Thyroid gland (tissue), 4 donors: Measurements from ENCODE around the gene CHCT1. TPM values are rescaled to one million over a fixed set of nuclear protein-coding genes. Genes with fewer than 3 reads are reported as not detected.

Source experiments
- DNase-seq, 2 donors: peaks; one replicate each; pipeline ENCODE4 v3.0.0-alpha.2; 2019
- H3K27ac ChIP-seq, 3 donors: fragments of 200-600 bp; sonication (generic); 1 replicate in 2 of 3; 2 replicates in 1 of 3; pipeline ENCODE4 v1.5.1; 2016 to 2019; ENCODE audit warnings: mild to moderate bottlenecking in 1 of 3, moderate library complexity in 1 of 3
- H3K27me3 ChIP-seq: fragments of 200-600 bp; sonication (generic); one replicate; pipeline ENCODE4 v1.5.1; 2019
- H3K36me3 ChIP-seq, 2 donors: fragments of 200-600 bp; sonication (generic); one replicate each; pipeline ENCODE4 v1.5.1; 2016 to 2019
- H3K4me1 ChIP-seq, 2 donors: fragments of 200-600 bp; sonication (generic); one replicate each; pipeline ENCODE4 v1.5.1; 2017 to 2019
- H3K4me3 ChIP-seq, 3 donors: fragments of 200-600 bp; sonication (generic); replicated peaks in 1 of 3; 1 replicate in 2 of 3; 2 replicates in 1 of 3; pipeline ENCODE4 v1.5.1; 2016; ENCODE audit warnings: mild to moderate bottlenecking in 1 of 3
- H3K9me3 ChIP-seq: fragments of 200-600 bp; sonication (generic); one replicate; pipeline ENCODE4 v1.5.1; 2017
- POLR2A ChIP-seq, 2 donors: fragments of 450-650 bp; IDR thresholded peaks; one replicate each; pipeline ENCODE4 v1.6.1; 2017; ENCODE audit warnings: antibody characterized with exemption in 2 of 2, mild to moderate bottlenecking in 2 of 2, moderate library complexity in 1 of 2
- WGBS, 2 donors: methylation state at CpG; one replicate each; pipeline ENCODE4 v1.1.5; 2017; 5-methylcytosine and 5-hydroxymethylcytosine counted together
- intact Hi-C: fragments of 100-400 bp; cut with DNase I; formaldehyde crosslinking; loops from one replicate; pipeline ENCODE4 v1.15.1; 2023
- total RNA-seq, 4 donors: library from RNA; depleted of rRNA; stranded (reverse); fragments of >200 nt; gene quantifications; one replicate each; pipeline ENCODE4 v1.2.3, GENCODE V29; 2016
- TF ChIP-seq, protein P1 (sequence below), 6 experiments: fragments of 200-600 bp in 3 of 6; fragments of 450-650 bp in 3 of 6; sonication (generic) in 3 of 6; IDR thresholded peaks; one replicate each; pipeline ENCODE4 v1.5.1; 2016 to 2019; ENCODE audit warnings: antibody characterized with exemption in 6 of 6, mild to moderate bottlenecking in 2 of 6, inconsistent platforms in 1 of 6, moderate library complexity in 1 of 6

Gene CHCT1
- total RNA-seq, 4 donors from 2014 or later, result not detected

DNA sequence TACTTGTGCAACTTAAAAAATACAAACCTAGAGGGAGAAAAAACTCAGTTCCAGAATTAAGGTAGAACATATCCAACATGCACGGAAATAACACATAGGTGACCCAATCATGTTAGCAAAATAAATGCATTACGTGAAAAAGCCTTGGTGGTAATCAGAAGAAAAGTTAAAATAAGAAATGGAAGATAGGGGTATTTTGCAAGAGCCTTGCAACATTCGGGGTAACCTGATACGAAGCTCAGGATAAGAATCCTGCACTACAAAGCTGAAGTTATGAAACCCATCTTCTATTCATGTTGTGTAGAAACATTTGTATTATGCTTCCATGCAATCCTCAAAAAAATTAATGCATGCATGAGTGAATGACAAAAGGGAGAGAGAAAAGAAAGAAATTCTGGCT is 33.1 kb downstream of the CHCT1 start:
- Histone ChIP-seq H3K4me1 (no peaks in the 10 kb centered on the region), H3K9me3 (no peaks in the 10 kb centered on the region), H3K36me3 (peaks cover 37 to 59% of the 10 kb centered on the region in 2 donors), H3K27ac (no peak overlapping the region), H3K4me3 (no peak overlapping the region), H3K27me3 (no peaks in the 10 kb centered on the region)
- intact Hi-C loops, result no loop called here
- WGBS, 2 donors, result 95 to 96% methylated on average over 4 of the region's 4 CpGs
- DNase-seq, result no peak
- no peak for TF ChIP-seq POLR2A (IDR thresholded peaks at IDR 0.05)
- TF ChIP-seq, protein P1, sequence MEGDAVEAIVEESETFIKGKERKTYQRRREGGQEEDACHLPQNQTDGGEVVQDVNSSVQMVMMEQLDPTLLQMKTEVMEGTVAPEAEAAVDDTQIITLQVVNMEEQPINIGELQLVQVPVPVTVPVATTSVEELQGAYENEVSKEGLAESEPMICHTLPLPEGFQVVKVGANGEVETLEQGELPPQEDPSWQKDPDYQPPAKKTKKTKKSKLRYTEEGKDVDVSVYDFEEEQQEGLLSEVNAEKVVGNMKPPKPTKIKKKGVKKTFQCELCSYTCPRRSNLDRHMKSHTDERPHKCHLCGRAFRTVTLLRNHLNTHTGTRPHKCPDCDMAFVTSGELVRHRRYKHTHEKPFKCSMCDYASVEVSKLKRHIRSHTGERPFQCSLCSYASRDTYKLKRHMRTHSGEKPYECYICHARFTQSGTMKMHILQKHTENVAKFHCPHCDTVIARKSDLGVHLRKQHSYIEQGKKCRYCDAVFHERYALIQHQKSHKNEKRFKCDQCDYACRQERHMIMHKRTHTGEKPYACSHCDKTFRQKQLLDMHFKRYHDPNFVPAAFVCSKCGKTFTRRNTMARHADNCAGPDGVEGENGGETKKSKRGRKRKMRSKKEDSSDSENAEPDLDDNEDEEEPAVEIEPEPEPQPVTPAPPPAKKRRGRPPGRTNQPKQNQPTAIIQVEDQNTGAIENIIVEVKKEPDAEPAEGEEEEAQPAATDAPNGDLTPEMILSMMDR (IDR thresholded peaks at IDR 0.05), result no peak

DNA sequence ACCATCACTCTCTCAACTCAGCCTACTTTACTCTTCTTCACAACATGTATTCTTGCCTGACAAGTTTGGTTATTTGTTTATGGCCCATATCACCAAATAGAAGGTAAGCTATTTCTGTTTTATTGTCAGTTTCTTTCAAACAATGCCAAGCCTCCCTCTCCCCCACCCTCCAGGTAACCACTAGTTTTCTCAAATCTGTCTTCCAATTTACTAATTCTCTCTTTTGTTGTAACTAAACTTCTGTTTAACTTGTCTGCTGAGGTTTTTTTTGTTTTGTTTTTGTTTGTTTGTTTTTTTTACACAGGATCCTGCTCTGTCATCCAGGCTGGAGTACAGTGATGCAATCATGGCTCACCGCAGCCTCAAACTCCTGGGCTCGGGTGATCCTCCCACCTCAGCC is 34.9 kb downstream of the CHCT1 start:
- no peak for DNase-seq
- Histone ChIP-seq H3K4me3 (no peak overlapping the region), H3K27me3 (no peaks in the 10 kb centered on the region), H3K36me3 (peaks cover 25 to 54% of the 10 kb centered on the region in 2 donors), H3K9me3 (no peaks in the 10 kb centered on the region), H3K4me1 (no peaks in the 10 kb centered on the region), H3K27ac (no peak overlapping the region)
- intact Hi-C loops, result no loop called here
- TF ChIP-seq, protein P1 (IDR thresholded peaks at IDR 0.05), result no peak
- no peak for TF ChIP-seq POLR2A (IDR thresholded peaks at IDR 0.05)
- WGBS, 2 donors, result 100% methylated on average over 2 of the region's 2 CpGs

- Histone ChIP-seq H3K9me3 (no peaks in the 10 kb centered on the region), H3K27ac (no peak overlapping the region), H3K27me3 (no peaks in the 10 kb centered on the region), H3K36me3 (peaks cover 25 to 60% of the 10 kb centered on the region in 2 donors), H3K4me3 (no peak overlapping the region), H3K4me1 (no peaks in the 10 kb centered on the region)
- TF ChIP-seq, protein P1 (IDR thresholded peaks at IDR 0.05), result no peak
- TF ChIP-seq POLR2A (IDR thresholded peaks at IDR 0.05), result no peak
- intact Hi-C loops, result no loop called here
- no peak for DNase-seq
- 96 to 98% methylated on average over 1 of the region's 1 CpG for WGBS, 2 donors
Measured at GRCh38 chr17:60461584-60461983, 39.3 kb downstream of the CHCT1 start.

GRCh38 chr17:60463157-60463835 is 41.0 kb downstream of the CHCT1 start:
- intact Hi-C loops, result no loop called here
- Histone ChIP-seq H3K4me3 (no peak overlapping the region), H3K27ac (no peak overlapping the region), H3K4me1 (peaks cover 0 to 5% of the 10 kb centered on the region in 2 donors), H3K9me3 (no peaks in the 10 kb centered on the region), H3K36me3 (peaks cover 16 to 56% of the 10 kb centered on the region in 2 donors), H3K27me3 (no peaks in the 10 kb centered on the region)
- 77% methylated on average over 4 of the region's 4 CpGs for WGBS, 2 donors
- TF ChIP-seq, protein P1 (IDR thresholded peaks at IDR 0.05), result no peak
- no peak for TF ChIP-seq POLR2A (IDR thresholded peaks at IDR 0.05)
- no peak for DNase-seq

DNA sequence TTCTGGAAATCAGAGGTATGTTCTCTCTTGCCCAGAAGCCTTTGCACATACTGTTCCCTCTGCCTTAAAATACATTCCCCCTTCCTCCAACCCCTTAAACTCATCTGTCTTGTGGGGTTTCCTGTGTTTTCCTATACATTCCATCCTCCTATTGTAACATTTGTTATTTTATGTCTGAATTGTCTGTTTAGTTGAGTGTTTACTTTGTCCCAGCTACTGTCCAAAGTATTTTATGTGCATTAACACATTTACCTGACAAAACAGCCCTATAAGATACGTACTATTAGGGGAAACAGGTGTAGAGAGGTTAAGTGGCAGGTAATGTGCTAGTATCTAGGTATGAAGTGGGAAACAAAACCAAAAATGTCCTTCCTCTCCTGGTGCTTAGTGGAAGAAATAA is 42.1 kb downstream of the CHCT1 start:
- Histone ChIP-seq H3K4me1 (peaks cover 6 to 11% of the 10 kb centered on the region in 2 donors), H3K9me3 (no peaks in the 10 kb centered on the region), H3K36me3 (peaks cover 16 to 49% of the 10 kb centered on the region in 2 donors), H3K4me3 (no peak overlapping the region), H3K27me3 (no peaks in the 10 kb centered on the region), H3K27ac (no peak overlapping the region)
- intact Hi-C loops, result no loop called here
- no peak for TF ChIP-seq POLR2A (IDR thresholded peaks at IDR 0.05)
- TF ChIP-seq, protein P1 (IDR thresholded peaks at IDR 0.05), result no peak
- whole genome bisulfite sequencing, 2 donors, result 98 to 100% methylated on average over 1 of the region's 1 CpG
- DNase-seq, result no peak
